Measurements from ENCODE around the gene CD177. TPM values are rescaled to one million over a fixed set of nuclear protein-coding genes. Genes with fewer than 3 reads are reported as not detected.
"Not testable (repeated sequence)": the region's sequence is repeated elsewhere in the genome, so short reads cannot be mapped to it uniquely, and the experiment has no call there.

The CD177 gene
- total RNA-seq, 1 experiment from 2014 or later, result not detected

- H3K9me3 ChIP-seq (ENCODE audit: low read length); H3K79me2 ChIP-seq (ENCODE audit: low read length); H3K9ac ChIP-seq (ENCODE audit: low read length); H3K9me2 ChIP-seq (replicated peaks; ENCODE audit: insufficient read depth, low read length); H4K20me1 ChIP-seq (ENCODE audit: insufficient read depth, low read depth, low read length); H3K4me1 ChIP-seq (ENCODE audit: low read length); H3K4me2 ChIP-seq (ENCODE audit: low read depth, low read length, poor library complexity, severe bottlenecking); DNase-seq; H2AFZ ChIP-seq (ENCODE audit: low read length); H3K4me3 ChIP-seq (ENCODE audit: low read length); H3K27me3 ChIP-seq (ENCODE audit: low read length); H3K36me3 ChIP-seq (ENCODE audit: insufficient read depth, low read length); H3K27ac ChIP-seq (ENCODE audit: low read length): not testable (repeated sequence)
Measured at GRCh38 chr19:43356749-43357148, 3.3 kb downstream of the CD177 start.

DNA sequence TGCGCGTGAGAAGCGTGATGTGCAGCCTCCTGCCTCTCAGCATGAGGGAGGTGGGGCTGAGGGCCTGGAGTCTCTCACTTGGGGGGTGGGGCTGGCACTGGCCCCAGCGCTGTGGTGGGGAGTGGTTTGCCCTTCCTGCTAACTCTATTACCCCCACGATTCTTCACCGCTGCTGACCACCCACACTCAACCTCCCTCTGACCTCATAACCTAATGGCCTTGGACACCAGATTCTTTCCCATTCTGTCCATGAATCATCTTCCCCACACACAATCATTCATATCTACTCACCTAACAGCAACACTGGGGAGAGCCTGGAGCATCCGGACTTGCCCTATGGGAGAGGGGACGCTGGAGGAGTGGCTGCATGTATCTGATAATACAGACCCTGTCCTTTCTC, 8.7 kb downstream of the CD177 start:
- H3K4me1 ChIP-seq (ENCODE audit: low read length), result no peaks in the 10 kb centered on the region
- H2AFZ ChIP-seq (ENCODE audit: low read length), result no peak overlapping the region
- H3K4me3 ChIP-seq (ENCODE audit: low read length), result no peak overlapping the region
- H3K9me2 ChIP-seq (replicated peaks; ENCODE audit: insufficient read depth, low read length), result no peaks in the 10 kb centered on the region
- H3K27me3 ChIP-seq (ENCODE audit: low read length), result no peaks in the 10 kb centered on the region
- no peaks in the 10 kb centered on the region for H4K20me1 ChIP-seq (ENCODE audit: insufficient read depth, low read depth, low read length)
- H3K79me2 ChIP-seq (ENCODE audit: low read length), result no peaks in the 10 kb centered on the region
- no peaks in the 10 kb centered on the region for H3K9me3 ChIP-seq (ENCODE audit: low read length)
- no peak overlapping the region for H3K9ac ChIP-seq (ENCODE audit: low read length)
- no peak overlapping the region for H3K4me2 ChIP-seq (ENCODE audit: low read depth, low read length, poor library complexity, severe bottlenecking)
- no peak for DNase-seq
- H3K27ac ChIP-seq (ENCODE audit: low read length), result no peak overlapping the region
- H3K36me3 ChIP-seq (ENCODE audit: insufficient read depth, low read length), result no peaks in the 10 kb centered on the region

DNA sequence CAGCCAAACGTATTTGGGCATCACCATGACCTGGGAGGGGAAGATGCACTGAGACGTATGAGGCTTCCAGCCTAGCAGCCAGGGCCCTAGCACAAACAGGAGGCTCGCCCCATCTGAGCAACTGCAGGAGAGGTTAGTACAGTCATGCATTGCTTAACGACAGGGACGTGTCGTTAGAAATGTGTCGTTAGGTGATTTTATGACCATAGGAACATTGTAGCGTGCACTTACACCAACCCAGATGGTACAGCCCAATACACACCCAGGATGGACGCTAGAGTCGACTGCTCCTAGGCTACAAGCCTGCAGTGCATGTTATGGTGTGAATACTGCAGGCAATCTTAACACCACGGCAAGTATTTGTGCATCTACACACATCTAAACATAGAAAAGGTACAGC, 9.3 kb downstream of the CD177 start:
- Histone ChIP-seq H3K4me2 (ENCODE audit: low read depth, low read length, poor library complexity, severe bottlenecking) (no peak overlapping the region), H3K36me3 (ENCODE audit: insufficient read depth, low read length) (no peaks in the 10 kb centered on the region), H3K27ac (ENCODE audit: low read length) (no peak overlapping the region), H4K20me1 (ENCODE audit: insufficient read depth, low read depth, low read length) (no peaks in the 10 kb centered on the region), H3K27me3 (ENCODE audit: low read length) (no peaks in the 10 kb centered on the region), H3K9me3 (ENCODE audit: low read length) (no peaks in the 10 kb centered on the region), H3K79me2 (ENCODE audit: low read length) (no peaks in the 10 kb centered on the region), H3K9me2 (replicated peaks; ENCODE audit: insufficient read depth, low read length) (no peaks in the 10 kb centered on the region), H3K4me1 (ENCODE audit: low read length) (no peaks in the 10 kb centered on the region), H3K4me3 (ENCODE audit: low read length) (no peak overlapping the region), H3K9ac (ENCODE audit: low read length) (no peak overlapping the region), H2AFZ (ENCODE audit: low read length) (no peak overlapping the region)
- DNase-seq, result no peak

DNA sequence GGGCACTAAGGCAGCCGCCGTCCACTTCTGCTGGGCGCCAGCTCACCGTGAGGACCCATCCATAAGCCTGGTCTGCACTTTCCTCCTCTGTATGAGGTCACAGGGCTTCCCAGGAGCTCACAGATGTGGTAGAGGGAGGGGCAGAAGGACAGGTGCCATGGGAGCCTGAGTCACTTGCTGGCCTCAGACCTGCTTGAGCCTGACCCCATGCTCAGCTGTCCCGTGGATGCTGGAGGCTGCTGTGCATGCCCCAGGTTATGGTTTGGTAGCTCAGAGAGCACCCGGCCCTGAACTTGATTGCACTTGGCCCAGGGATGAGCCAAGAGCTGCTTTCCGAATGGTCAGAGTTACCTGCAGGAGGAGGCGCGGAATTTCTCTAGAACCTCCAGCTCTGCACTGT, 12.2 kb downstream of the CD177 start:
- H4K20me1 ChIP-seq (ENCODE audit: insufficient read depth, low read depth, low read length); DNase-seq; H3K36me3 ChIP-seq (ENCODE audit: insufficient read depth, low read length); H3K27ac ChIP-seq (ENCODE audit: low read length); H3K4me3 ChIP-seq (ENCODE audit: low read length); H2AFZ ChIP-seq (ENCODE audit: low read length); H3K4me2 ChIP-seq (ENCODE audit: low read depth, low read length, poor library complexity, severe bottlenecking); H3K4me1 ChIP-seq (ENCODE audit: low read length); H3K27me3 ChIP-seq (ENCODE audit: low read length); H3K79me2 ChIP-seq (ENCODE audit: low read length); H3K9ac ChIP-seq (ENCODE audit: low read length); H3K9me2 ChIP-seq (replicated peaks; ENCODE audit: insufficient read depth, low read length); H3K9me3 ChIP-seq (ENCODE audit: low read length): not testable (repeated sequence)

DNA sequence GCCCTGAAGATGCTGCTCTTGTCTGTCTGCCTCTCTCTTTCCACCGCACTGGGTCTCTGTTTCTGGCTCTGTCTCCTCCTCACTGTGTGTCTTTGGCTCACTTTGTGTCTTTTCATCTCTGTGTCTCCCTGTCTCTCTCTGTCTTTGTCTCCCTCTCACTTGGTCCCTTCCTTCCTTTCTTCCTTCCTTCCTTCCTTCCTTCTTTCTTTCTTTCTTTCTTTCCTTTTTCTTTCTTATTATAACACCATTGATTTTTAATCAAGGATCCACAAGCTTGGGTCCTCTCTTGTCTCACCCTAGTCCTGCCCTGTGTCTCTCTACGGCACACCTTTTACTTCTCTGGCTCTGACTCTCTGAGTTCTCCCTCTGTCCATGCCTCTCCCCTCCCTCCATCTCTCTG, 14.3 kb downstream of the CD177 start:
- Histone ChIP-seq H3K27me3 (ENCODE audit: low read length) (no peaks in the 10 kb centered on the region), H3K4me3 (ENCODE audit: low read length) (no peak overlapping the region), H3K9me2 (replicated peaks; ENCODE audit: insufficient read depth, low read length) (no peaks in the 10 kb centered on the region), H3K4me1 (ENCODE audit: low read length) (no peaks in the 10 kb centered on the region), H3K36me3 (ENCODE audit: insufficient read depth, low read length) (no peaks in the 10 kb centered on the region), H3K9me3 (ENCODE audit: low read length) (no peaks in the 10 kb centered on the region), H3K27ac (ENCODE audit: low read length) (no peak overlapping the region), H3K4me2 (ENCODE audit: low read depth, low read length, poor library complexity, severe bottlenecking) (no peak overlapping the region), H3K9ac (ENCODE audit: low read length) (no peak overlapping the region), H3K79me2 (ENCODE audit: low read length) (no peaks in the 10 kb centered on the region), H4K20me1 (ENCODE audit: insufficient read depth, low read depth, low read length) (no peaks in the 10 kb centered on the region), H2AFZ (ENCODE audit: low read length) (no peak overlapping the region)
- no peak for DNase-seq

- H3K27ac ChIP-seq (ENCODE audit: low read length); H3K9ac ChIP-seq (ENCODE audit: low read length); H3K27me3 ChIP-seq (ENCODE audit: low read length); H3K9me2 ChIP-seq (replicated peaks; ENCODE audit: insufficient read depth, low read length); H3K4me1 ChIP-seq (ENCODE audit: low read length); H4K20me1 ChIP-seq (ENCODE audit: insufficient read depth, low read depth, low read length); H3K4me3 ChIP-seq (ENCODE audit: low read length); DNase-seq; H2AFZ ChIP-seq (ENCODE audit: low read length); H3K4me2 ChIP-seq (ENCODE audit: low read depth, low read length, poor library complexity, severe bottlenecking); H3K36me3 ChIP-seq (ENCODE audit: insufficient read depth, low read length); H3K9me3 ChIP-seq (ENCODE audit: low read length); H3K79me2 ChIP-seq (ENCODE audit: low read length): not testable (repeated sequence)
Measured at GRCh38 chr19:43368897-43369296, 15.4 kb downstream of the CD177 start.

DNA sequence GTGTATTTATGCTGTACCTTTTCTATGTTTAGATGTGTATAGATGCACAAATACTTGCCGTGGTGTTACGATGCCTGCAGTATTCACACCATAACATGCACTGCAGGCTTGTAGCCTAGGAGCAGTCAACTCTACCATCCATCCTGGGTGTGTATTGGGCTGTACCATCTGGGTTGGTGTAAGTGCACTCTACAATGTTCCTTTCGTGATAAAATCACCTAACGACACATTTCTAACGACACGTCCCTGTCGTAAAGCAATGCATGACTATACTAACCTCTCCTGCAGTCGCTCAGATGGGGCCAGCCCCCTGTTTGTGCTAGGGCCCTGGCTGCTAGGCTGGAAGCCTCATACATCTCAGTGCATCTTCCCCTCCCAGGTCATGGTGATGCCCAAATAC, 18.4 kb downstream of the CD177 start:
- H3K9me3 ChIP-seq (ENCODE audit: low read length), result no peaks in the 10 kb centered on the region

GRCh38 chr19:43372462-43372861, 19.0 kb downstream of the CD177 start:
- DNase-seq, result no peak
- H3K4me2 ChIP-seq (ENCODE audit: low read depth, low read length, poor library complexity, severe bottlenecking), result no peak overlapping the region

More for the DNA sequence above, 18.4 kb downstream of the CD177 start:
- Histone ChIP-seq H3K4me3 (ENCODE audit: low read length) (no peak overlapping the region), H3K9ac (ENCODE audit: low read length) (no peak overlapping the region), H3K36me3 (ENCODE audit: insufficient read depth, low read length) (no peaks in the 10 kb centered on the region), H2AFZ (ENCODE audit: low read length) (no peak overlapping the region), H3K27ac (ENCODE audit: low read length) (no peak overlapping the region), H3K9me2 (replicated peaks; ENCODE audit: insufficient read depth, low read length) (no peaks in the 10 kb centered on the region), H4K20me1 (ENCODE audit: insufficient read depth, low read depth, low read length) (no peaks in the 10 kb centered on the region), H3K79me2 (ENCODE audit: low read length) (no peaks in the 10 kb centered on the region), H3K4me2 (ENCODE audit: low read depth, low read length, poor library complexity, severe bottlenecking) (no peak overlapping the region), H3K27me3 (ENCODE audit: low read length) (no peaks in the 10 kb centered on the region), H3K4me1 (ENCODE audit: low read length) (no peaks in the 10 kb centered on the region)
- no peak for DNase-seq

DNA sequence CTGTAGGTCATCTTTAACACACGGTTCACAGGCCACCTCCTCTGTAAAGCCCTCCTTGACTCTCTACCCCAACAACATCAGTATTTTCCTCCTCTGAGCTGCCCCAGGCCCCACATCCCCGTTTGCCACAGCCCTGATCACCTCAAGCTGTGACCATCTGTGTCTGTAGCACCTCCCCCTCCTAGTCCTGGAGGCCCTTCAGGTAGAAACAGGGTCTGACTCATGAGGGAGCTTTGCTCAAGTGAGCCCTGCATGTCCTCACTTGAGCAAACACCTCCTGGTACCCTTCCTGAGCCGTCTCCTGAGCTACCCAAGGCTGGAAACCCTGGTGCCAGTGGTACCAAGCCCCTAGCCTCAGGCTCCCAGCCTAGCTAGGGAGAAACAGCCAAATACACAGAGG, 24.1 kb downstream of the CD177 start:
- H3K4me1 ChIP-seq (ENCODE audit: low read length); H3K9ac ChIP-seq (ENCODE audit: low read length); H3K27me3 ChIP-seq (ENCODE audit: low read length); H3K4me3 ChIP-seq (ENCODE audit: low read length); H3K36me3 ChIP-seq (ENCODE audit: insufficient read depth, low read length); H4K20me1 ChIP-seq (ENCODE audit: insufficient read depth, low read depth, low read length); H3K9me2 ChIP-seq (replicated peaks; ENCODE audit: insufficient read depth, low read length); H3K27ac ChIP-seq (ENCODE audit: low read length); H3K4me2 ChIP-seq (ENCODE audit: low read depth, low read length, poor library complexity, severe bottlenecking); H3K9me3 ChIP-seq (ENCODE audit: low read length); DNase-seq; H2AFZ ChIP-seq (ENCODE audit: low read length); H3K79me2 ChIP-seq (ENCODE audit: low read length): not testable (repeated sequence)

More at GRCh38 chr19:43372462-43372861, 19.0 kb downstream of the CD177 start:
- H4K20me1 ChIP-seq (ENCODE audit: insufficient read depth, low read depth, low read length), result no peaks in the 10 kb centered on the region
- H3K4me1 ChIP-seq (ENCODE audit: low read length), result no peaks in the 10 kb centered on the region
- no peak overlapping the region for H3K9ac ChIP-seq (ENCODE audit: low read length)
- H3K9me3 ChIP-seq (ENCODE audit: low read length), result no peaks in the 10 kb centered on the region
- no peaks in the 10 kb centered on the region for H3K79me2 ChIP-seq (ENCODE audit: low read length)
- no peaks in the 10 kb centered on the region for H3K27me3 ChIP-seq (ENCODE audit: low read length)
- H3K9me2 ChIP-seq (replicated peaks; ENCODE audit: insufficient read depth, low read length), result no peaks in the 10 kb centered on the region
- H3K36me3 ChIP-seq (ENCODE audit: insufficient read depth, low read length), result no peaks in the 10 kb centered on the region
- H3K4me3 ChIP-seq (ENCODE audit: low read length), result no peak overlapping the region
- H2AFZ ChIP-seq (ENCODE audit: low read length), result no peak overlapping the region
- H3K27ac ChIP-seq (ENCODE audit: low read length), result no peak overlapping the region

All from Karpas-422 (cell line).